Spleen (tissue), 7 donors: ENCODE measurements around the gene SLC25A13.

Source experiments
- CTCF ChIP-seq, 11 experiments: fragments of 200-600 bp in 7 of 11; fragments of 450-650 bp in 4 of 11; sonication (generic) in 4 of 11; IDR thresholded peaks in 8 of 11; conservative IDR thresholded peaks in 3 of 11; 1 replicate in 7 of 11; 2 replicates in 4 of 11; pipeline versions ENCODE4 v1.4.0 to v1.8.0; 2016 to 2021; ENCODE audit warnings: antibody characterized with exemption in 11 of 11, inconsistent platforms in 4 of 11, mild to moderate bottlenecking in 1 of 11
- POLR2A ChIP-seq, 3 donors: fragments of 450-650 bp; IDR thresholded peaks; one replicate each; pipeline ENCODE4 v1.5.1; 2017; ENCODE audit warnings: antibody characterized with exemption in 3 of 3, mild to moderate bottlenecking in 1 of 3
- POLR2AphosphoS5 ChIP-seq, 3 donors: sonication (generic); formaldehyde crosslinking; IDR thresholded peaks; one replicate each; pipeline ENCODE4 v1.5.1; 2017; ENCODE audit warnings: antibody characterized with exemption in 3 of 3
- donor health status: DM: no; HTN: no; CAD: no; lungs with moderate emphysema.
- donor health status: DM: no; HTN: no; CAD: no.
- donor health status: DM: no; HTN: no; CAD: no.

GRCh38 chr7:96118449-96119001 is 203.4 kb downstream of the SLC25A13 start:
- TF ChIP-seq CTCF (IDR thresholded peaks at IDR 0.05 in 8 of 11, conservative IDR thresholded peaks at IDR 0.05 in 3 of 11) (no peak), POLR2A (IDR thresholded peaks at IDR 0.05) (no peak), POLR2AphosphoS5 (IDR thresholded peaks at IDR 0.05) (no peak)
